22Rv1 (cell line): ENCODE measurements around the gene C12orf43.

Experiments used
- ZFX ChIP-seq: fragments of 450-650 bp; IDR thresholded peaks from 2 replicates; pipeline ENCODE4 v1.6.1; 2017; ENCODE audit warnings: antibody characterized with exemption, borderline replicate concordance
- TF ChIP-seq, protein P1 (sequence below): fragments of 450-650 bp; IDR thresholded peaks from 2 replicates; pipeline ENCODE4 v1.5.1; 2017; ENCODE audit warnings: mild to moderate bottlenecking

DNA sequence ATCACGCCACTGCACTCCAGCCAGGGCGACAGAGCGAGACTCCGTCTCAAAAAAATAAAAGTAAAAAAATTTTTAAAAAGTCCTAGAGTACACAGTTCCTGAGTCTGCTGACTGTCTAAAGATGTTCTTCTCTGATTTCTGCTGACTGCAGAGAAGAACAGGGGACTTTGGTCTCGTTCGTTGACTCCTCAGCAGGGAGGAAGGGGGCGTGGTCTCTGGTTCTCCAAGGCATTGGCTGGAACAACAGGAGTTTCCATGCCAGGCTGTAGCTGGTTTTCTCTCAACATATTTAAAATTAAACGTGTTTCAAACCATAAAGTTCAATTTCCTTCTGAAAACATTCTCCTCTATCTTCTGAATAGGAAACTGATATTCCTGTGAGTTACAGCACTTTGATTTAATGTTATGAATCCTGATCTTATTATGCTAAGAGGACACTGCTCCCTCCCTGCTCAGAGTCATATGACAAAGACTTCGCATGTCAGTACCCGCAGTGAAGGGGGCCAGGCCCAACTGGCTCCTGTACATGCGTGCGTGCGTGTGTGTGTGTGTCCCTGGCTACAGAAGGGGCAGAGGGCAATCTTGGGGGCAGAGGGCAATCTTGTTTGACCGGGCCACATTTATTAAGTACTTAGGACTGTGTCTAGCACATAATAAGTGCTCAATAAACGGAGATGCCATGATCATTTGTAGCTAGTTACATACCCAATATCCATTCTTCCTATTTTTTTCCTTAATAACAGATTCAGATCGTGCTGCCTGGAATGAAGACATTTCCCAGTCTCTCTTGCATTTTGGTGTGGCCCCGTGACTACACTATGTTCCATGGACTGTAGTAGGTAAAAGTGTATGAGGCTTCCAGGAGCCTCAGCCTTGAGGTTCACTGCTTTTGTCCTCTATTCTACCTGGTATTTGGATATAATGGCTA lies 54.4 kb downstream of the C12orf43 start:
- TF ChIP-seq, protein P1, sequence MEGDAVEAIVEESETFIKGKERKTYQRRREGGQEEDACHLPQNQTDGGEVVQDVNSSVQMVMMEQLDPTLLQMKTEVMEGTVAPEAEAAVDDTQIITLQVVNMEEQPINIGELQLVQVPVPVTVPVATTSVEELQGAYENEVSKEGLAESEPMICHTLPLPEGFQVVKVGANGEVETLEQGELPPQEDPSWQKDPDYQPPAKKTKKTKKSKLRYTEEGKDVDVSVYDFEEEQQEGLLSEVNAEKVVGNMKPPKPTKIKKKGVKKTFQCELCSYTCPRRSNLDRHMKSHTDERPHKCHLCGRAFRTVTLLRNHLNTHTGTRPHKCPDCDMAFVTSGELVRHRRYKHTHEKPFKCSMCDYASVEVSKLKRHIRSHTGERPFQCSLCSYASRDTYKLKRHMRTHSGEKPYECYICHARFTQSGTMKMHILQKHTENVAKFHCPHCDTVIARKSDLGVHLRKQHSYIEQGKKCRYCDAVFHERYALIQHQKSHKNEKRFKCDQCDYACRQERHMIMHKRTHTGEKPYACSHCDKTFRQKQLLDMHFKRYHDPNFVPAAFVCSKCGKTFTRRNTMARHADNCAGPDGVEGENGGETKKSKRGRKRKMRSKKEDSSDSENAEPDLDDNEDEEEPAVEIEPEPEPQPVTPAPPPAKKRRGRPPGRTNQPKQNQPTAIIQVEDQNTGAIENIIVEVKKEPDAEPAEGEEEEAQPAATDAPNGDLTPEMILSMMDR = no peak
- no peak for TF ChIP-seq ZFX
